Measurements from ENCODE around the gene OPRM1. TPM values are rescaled to one million over a fixed set of nuclear protein-coding genes. Genes with fewer than 3 reads are reported as not detected.

Gene OPRM1
- polyA plus RNA-seq, 1 donor (not counting 4 experiments of a cell fraction or from before 2014, with no cell fraction given), result not detected

- Histone ChIP-seq H3K4me1 (ENCODE audit: control insufficient read depth, extremely low read depth, insufficient read depth, low read length) (no peaks in the 10 kb centered on the region), H3K4me3 (ENCODE audit: control insufficient read depth in 2 of 3, extremely low read depth in 1 of 3, insufficient read depth in 2 of 3, low read depth in 1 of 3, low read length in 3 of 3) (no peak overlapping the region), H4K20me1 (ENCODE audit: control insufficient read depth, extremely low read depth, insufficient read depth, low read length) (no peaks in the 10 kb centered on the region), H3K36me3 (ENCODE audit: control insufficient read depth in 2 of 2, extremely low read depth in 1 of 2, insufficient read depth in 2 of 2, low read length in 2 of 2) (no peaks in the 10 kb centered on the region), H3K4me2 (ENCODE audit: control insufficient read depth, extremely low read depth, insufficient read depth, low read depth, low read length) (no peak overlapping the region), H3K27ac (ENCODE audit: control insufficient read depth, insufficient read depth, low read length) (no peak overlapping the region), H3K9ac (ENCODE audit: control insufficient read depth, extremely low read depth, insufficient read depth, low read length) (no peak overlapping the region), H3K9me1 (ENCODE audit: control insufficient read depth, extremely low read depth, insufficient read depth, low read length) (no peaks in the 10 kb centered on the region), H2AFZ (ENCODE audit: control insufficient read depth, low read length) (no peak overlapping the region), H3K79me2 (ENCODE audit: control insufficient read depth, insufficient read depth, low read length) (no peaks in the 10 kb centered on the region), H3K27me3 (ENCODE audit: control insufficient read depth, extremely low read depth, insufficient read depth, low read length) (no peaks in the 10 kb centered on the region), H3K9me3 (ENCODE audit: control insufficient read depth, low read depth, low read length) (no peaks in the 10 kb centered on the region)
- no peak for DNase-seq (ENCODE audit: low read depth, low spot score)
- dilution Hi-C loops (cut with MboI; ENCODE audit: extremely low pct_ligation_motif_present, low sequenced_read_pairs), result no loop called here
- no peak for TF ChIP-seq CTCF (optimal IDR thresholded peaks at IDR 0.05 in 1 of 3, IDR thresholded peaks at IDR 0.05 in 1 of 3, conservative IDR thresholded peaks at IDR 0.05 in 1 of 3; ENCODE audit: extremely low read depth in 1 of 3, insufficient read depth in 2 of 3, low read length in 3 of 3)
- no peak for TF ChIP-seq EZH2 (IDR thresholded peaks at IDR 0.05; ENCODE audit: low read length)
- no peak for FAIRE-seq
These were observed 189.0 kb downstream of the OPRM1 start for GRCh38 chr6:154227862-154228520.

- H3K27me3 ChIP-seq (ENCODE audit: control insufficient read depth, extremely low read depth, insufficient read depth, low read length), result no peaks in the 10 kb centered on the region
- no peaks in the 10 kb centered on the region for H3K36me3 ChIP-seq (ENCODE audit: control insufficient read depth in 2 of 2, extremely low read depth in 1 of 2, insufficient read depth in 2 of 2, low read length in 2 of 2)
- no peaks in the 10 kb centered on the region for H3K9me1 ChIP-seq (ENCODE audit: control insufficient read depth, extremely low read depth, insufficient read depth, low read length)
- H3K4me3 ChIP-seq (ENCODE audit: control insufficient read depth in 2 of 3, extremely low read depth in 1 of 3, insufficient read depth in 2 of 3, low read depth in 1 of 3, low read length in 3 of 3), result no peak overlapping the region
- TF ChIP-seq EZH2 (IDR thresholded peaks at IDR 0.05; ENCODE audit: low read length), result no peak
- no peak for FAIRE-seq
- H2AFZ ChIP-seq (ENCODE audit: control insufficient read depth, low read length), result no peak overlapping the region
- no peaks in the 10 kb centered on the region for H3K9me3 ChIP-seq (ENCODE audit: control insufficient read depth, low read depth, low read length)
- no peak for DNase-seq (ENCODE audit: low read depth, low spot score)
- dilution Hi-C loops (cut with MboI; ENCODE audit: extremely low pct_ligation_motif_present, low sequenced_read_pairs), result no loop called here
- H3K4me2 ChIP-seq (ENCODE audit: control insufficient read depth, extremely low read depth, insufficient read depth, low read depth, low read length), result no peak overlapping the region
- no peak overlapping the region for H3K27ac ChIP-seq (ENCODE audit: control insufficient read depth, insufficient read depth, low read length)
- no peak overlapping the region for H3K9ac ChIP-seq (ENCODE audit: control insufficient read depth, extremely low read depth, insufficient read depth, low read length)
- no peaks in the 10 kb centered on the region for H3K4me1 ChIP-seq (ENCODE audit: control insufficient read depth, extremely low read depth, insufficient read depth, low read length)
- no peaks in the 10 kb centered on the region for H4K20me1 ChIP-seq (ENCODE audit: control insufficient read depth, extremely low read depth, insufficient read depth, low read length)
- no peaks in the 10 kb centered on the region for H3K79me2 ChIP-seq (ENCODE audit: control insufficient read depth, insufficient read depth, low read length)
These were observed 189.5 kb downstream of the OPRM1 start for GRCh38 chr6:154228521-154228905.

GRCh38 chr6:154229786-154230185 lies 190.7 kb downstream of the OPRM1 start:
- Histone ChIP-seq H3K79me2 (ENCODE audit: control insufficient read depth, insufficient read depth, low read length) (no peaks in the 10 kb centered on the region), H3K9me3 (ENCODE audit: control insufficient read depth, low read depth, low read length) (no peaks in the 10 kb centered on the region), H3K4me1 (ENCODE audit: control insufficient read depth, extremely low read depth, insufficient read depth, low read length) (no peaks in the 10 kb centered on the region), H3K9me1 (ENCODE audit: control insufficient read depth, extremely low read depth, insufficient read depth, low read length) (no peaks in the 10 kb centered on the region), H3K4me2 (ENCODE audit: control insufficient read depth, extremely low read depth, insufficient read depth, low read depth, low read length) (no peak overlapping the region), H3K36me3 (ENCODE audit: control insufficient read depth in 2 of 2, extremely low read depth in 1 of 2, insufficient read depth in 2 of 2, low read length in 2 of 2) (no peaks in the 10 kb centered on the region), H4K20me1 (ENCODE audit: control insufficient read depth, extremely low read depth, insufficient read depth, low read length) (no peaks in the 10 kb centered on the region), H3K27me3 (ENCODE audit: control insufficient read depth, extremely low read depth, insufficient read depth, low read length) (no peaks in the 10 kb centered on the region), H2AFZ (ENCODE audit: control insufficient read depth, low read length) (no peak overlapping the region), H3K9ac (ENCODE audit: control insufficient read depth, extremely low read depth, insufficient read depth, low read length) (no peak overlapping the region), H3K4me3 (ENCODE audit: control insufficient read depth in 2 of 3, extremely low read depth in 1 of 3, insufficient read depth in 2 of 3, low read depth in 1 of 3, low read length in 3 of 3) (no peak overlapping the region), H3K27ac (ENCODE audit: control insufficient read depth, insufficient read depth, low read length) (no peak overlapping the region)
- no peak for TF ChIP-seq EZH2 (IDR thresholded peaks at IDR 0.05; ENCODE audit: low read length)
- TF ChIP-seq CTCF (optimal IDR thresholded peaks at IDR 0.05 in 1 of 3, IDR thresholded peaks at IDR 0.05 in 1 of 3, conservative IDR thresholded peaks at IDR 0.05 in 1 of 3; ENCODE audit: extremely low read depth in 1 of 3, insufficient read depth in 2 of 3, low read length in 3 of 3), result no peak
- FAIRE-seq, result no peak
- dilution Hi-C loops (cut with MboI; ENCODE audit: extremely low pct_ligation_motif_present, low sequenced_read_pairs), result no loop called here
- no peak for DNase-seq (ENCODE audit: low read depth, low spot score)
